Measurements from ENCODE around the gene MTHFD2L.
A peak's percentile ranks its signal among the peaks of the same experiment; 100 is the strongest.

Gene MTHFD2L

GRCh38 chr4:74263551-74263950, 105.6 kb downstream of the MTHFD2L start:
- peaks cover 11% of the 10 kb centered on the region for H3K4me1 ChIP-seq (ENCODE audit: low read depth, poor library complexity, severe bottlenecking)
- no peak overlapping the region for H3K27ac ChIP-seq
- no peaks in the 10 kb centered on the region for H4K20me1 ChIP-seq (ENCODE audit: insufficient read depth)
- H3K36me3 ChIP-seq (ENCODE audit: insufficient read depth), result no peaks in the 10 kb centered on the region; the same call in 1 of the 2 replicates
- no peak for TF ChIP-seq CTCF (conservative IDR thresholded peaks at IDR 0.05; ENCODE audit: low read depth, low read length)
- no peaks in the 10 kb centered on the region for H3K79me2 ChIP-seq (ENCODE audit: insufficient read depth, low read depth)
- no peak overlapping the region for H3K9ac ChIP-seq
- H3K4me2 ChIP-seq, result no peak overlapping the region
- no peaks in the 10 kb centered on the region for H3K27me3 ChIP-seq (ENCODE audit: insufficient read depth, low read depth)
- no peak overlapping the region for H3K4me3 ChIP-seq (IDR thresholded peaks at IDR 0.05; ENCODE audit: insufficient read depth, low read depth, low read length)
- no peak overlapping the region for H2AFZ ChIP-seq (ENCODE audit: low read depth)

GRCh38 chr4:74266081-74266480, 108.2 kb downstream of the MTHFD2L start:
- no peaks in the 10 kb centered on the region for H3K27me3 ChIP-seq (ENCODE audit: insufficient read depth, low read depth)
- no peak overlapping the region for H3K9ac ChIP-seq
- peaks cover 18% of the 10 kb centered on the region for H3K4me1 ChIP-seq (ENCODE audit: low read depth, poor library complexity, severe bottlenecking)
- H3K79me2 ChIP-seq (ENCODE audit: insufficient read depth, low read depth), result no peaks in the 10 kb centered on the region
- no peak overlapping the region for H3K4me3 ChIP-seq (IDR thresholded peaks at IDR 0.05; ENCODE audit: insufficient read depth, low read depth, low read length)
- H3K27ac ChIP-seq, result no peak overlapping the region
- H3K4me2 ChIP-seq, result no peak overlapping the region
- no peaks in the 10 kb centered on the region for H3K36me3 ChIP-seq (ENCODE audit: insufficient read depth)
- no peak for TF ChIP-seq CTCF (conservative IDR thresholded peaks at IDR 0.05; ENCODE audit: low read depth, low read length)
- H4K20me1 ChIP-seq (ENCODE audit: insufficient read depth), result no peaks in the 10 kb centered on the region
- H2AFZ ChIP-seq (ENCODE audit: low read depth), result no peak overlapping the region

- Histone ChIP-seq H4K20me1 (ENCODE audit: insufficient read depth) (no peaks in the 10 kb centered on the region), H3K79me2 (ENCODE audit: insufficient read depth, low read depth) (no peaks in the 10 kb centered on the region), H3K36me3 (ENCODE audit: insufficient read depth) (no peaks in the 10 kb centered on the region), H3K4me3 (IDR thresholded peaks at IDR 0.05; ENCODE audit: insufficient read depth, low read depth, low read length) (no peak overlapping the region), H3K4me2 (peak overlapping the region; percentile 34; the same call in 1 of the 2 replicates), H3K27me3 (ENCODE audit: insufficient read depth, low read depth) (no peaks in the 10 kb centered on the region), H3K27ac (no peak overlapping the region; the same call in 1 of the 2 replicates), H2AFZ (ENCODE audit: low read depth) (no peak overlapping the region), H3K4me1 (ENCODE audit: low read depth, poor library complexity, severe bottlenecking) (peaks cover 18% of the 10 kb centered on the region), H3K9ac (no peak overlapping the region)
- no peak for TF ChIP-seq CTCF (conservative IDR thresholded peaks at IDR 0.05; ENCODE audit: low read depth, low read length)
These were observed 110.2 kb downstream of the MTHFD2L start for GRCh38 chr4:74267998-74268606.

- H3K4me3 ChIP-seq (IDR thresholded peaks at IDR 0.05; ENCODE audit: insufficient read depth, low read depth, low read length), result no peak overlapping the region
- no peak overlapping the region; the same call in 1 of the 2 replicates for H3K27ac ChIP-seq
- no peak overlapping the region for H3K9ac ChIP-seq
- no peak for TF ChIP-seq CTCF (conservative IDR thresholded peaks at IDR 0.05; ENCODE audit: low read depth, low read length)
- no peaks in the 10 kb centered on the region for H3K27me3 ChIP-seq (ENCODE audit: insufficient read depth, low read depth)
- peak overlapping the region; percentile 34; the same call in 1 of the 2 replicates for H3K4me2 ChIP-seq
- no peak overlapping the region for H2AFZ ChIP-seq (ENCODE audit: low read depth)
- H3K36me3 ChIP-seq (ENCODE audit: insufficient read depth), result no peaks in the 10 kb centered on the region
- H4K20me1 ChIP-seq (ENCODE audit: insufficient read depth), result no peaks in the 10 kb centered on the region
- H3K79me2 ChIP-seq (ENCODE audit: insufficient read depth, low read depth), result no peaks in the 10 kb centered on the region
- peaks cover 18% of the 10 kb centered on the region for H3K4me1 ChIP-seq (ENCODE audit: low read depth, poor library complexity, severe bottlenecking)
These were observed 110.7 kb downstream of the MTHFD2L start for GRCh38 chr4:74268643-74269042.
